Peyer's patch (tissue), 4 donors: ENCODE results near the gene RAB20.

Experiments used
- POLR2A ChIP-seq, 2 donors: fragments of 450-650 bp; IDR thresholded peaks; one replicate each; pipeline ENCODE4 v1.5.1; 2017; ENCODE audit warnings: antibody characterized with exemption in 2 of 2, mild to moderate bottlenecking in 2 of 2, moderate library complexity in 2 of 2
- TF ChIP-seq, protein P1 (sequence below), 6 experiments: fragments of 450-650 bp in 4 of 6; fragments of 200-600 bp in 2 of 6; sonication (generic) in 1 of 6; IDR thresholded peaks; one replicate each; pipeline ENCODE4 v1.5.1; 2017 to 2019; ENCODE audit warnings: antibody characterized with exemption in 6 of 6, mild to moderate bottlenecking in 3 of 6, moderate library complexity in 1 of 6

DNA sequence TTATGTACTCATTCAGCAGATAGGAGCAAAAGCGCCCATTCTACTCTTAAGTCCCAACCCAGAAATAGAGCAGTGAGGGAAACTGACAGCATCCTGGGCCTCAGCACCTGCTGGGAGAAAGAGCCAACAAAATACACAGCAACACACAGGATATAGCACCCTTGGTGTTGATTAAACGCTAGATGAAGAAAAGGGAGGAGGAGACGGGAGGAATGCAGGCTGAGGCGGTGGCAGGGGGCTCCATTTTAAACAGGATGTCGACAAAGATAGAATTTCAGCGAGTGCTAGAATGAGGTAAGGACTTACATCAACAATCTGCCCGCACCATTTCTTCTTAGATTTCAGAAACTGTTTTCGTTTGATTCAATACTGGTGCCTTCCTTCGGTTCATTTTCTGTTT, 4.6 kb upstream of the RAB20 start:
- TF ChIP-seq, protein P1, sequence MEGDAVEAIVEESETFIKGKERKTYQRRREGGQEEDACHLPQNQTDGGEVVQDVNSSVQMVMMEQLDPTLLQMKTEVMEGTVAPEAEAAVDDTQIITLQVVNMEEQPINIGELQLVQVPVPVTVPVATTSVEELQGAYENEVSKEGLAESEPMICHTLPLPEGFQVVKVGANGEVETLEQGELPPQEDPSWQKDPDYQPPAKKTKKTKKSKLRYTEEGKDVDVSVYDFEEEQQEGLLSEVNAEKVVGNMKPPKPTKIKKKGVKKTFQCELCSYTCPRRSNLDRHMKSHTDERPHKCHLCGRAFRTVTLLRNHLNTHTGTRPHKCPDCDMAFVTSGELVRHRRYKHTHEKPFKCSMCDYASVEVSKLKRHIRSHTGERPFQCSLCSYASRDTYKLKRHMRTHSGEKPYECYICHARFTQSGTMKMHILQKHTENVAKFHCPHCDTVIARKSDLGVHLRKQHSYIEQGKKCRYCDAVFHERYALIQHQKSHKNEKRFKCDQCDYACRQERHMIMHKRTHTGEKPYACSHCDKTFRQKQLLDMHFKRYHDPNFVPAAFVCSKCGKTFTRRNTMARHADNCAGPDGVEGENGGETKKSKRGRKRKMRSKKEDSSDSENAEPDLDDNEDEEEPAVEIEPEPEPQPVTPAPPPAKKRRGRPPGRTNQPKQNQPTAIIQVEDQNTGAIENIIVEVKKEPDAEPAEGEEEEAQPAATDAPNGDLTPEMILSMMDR (IDR thresholded peaks at IDR 0.05): no peak
- TF ChIP-seq POLR2A (IDR thresholded peaks at IDR 0.05): no peak
